Measurements from ENCODE around the gene NAP1L4.

NAP1L4 gene

DNA sequence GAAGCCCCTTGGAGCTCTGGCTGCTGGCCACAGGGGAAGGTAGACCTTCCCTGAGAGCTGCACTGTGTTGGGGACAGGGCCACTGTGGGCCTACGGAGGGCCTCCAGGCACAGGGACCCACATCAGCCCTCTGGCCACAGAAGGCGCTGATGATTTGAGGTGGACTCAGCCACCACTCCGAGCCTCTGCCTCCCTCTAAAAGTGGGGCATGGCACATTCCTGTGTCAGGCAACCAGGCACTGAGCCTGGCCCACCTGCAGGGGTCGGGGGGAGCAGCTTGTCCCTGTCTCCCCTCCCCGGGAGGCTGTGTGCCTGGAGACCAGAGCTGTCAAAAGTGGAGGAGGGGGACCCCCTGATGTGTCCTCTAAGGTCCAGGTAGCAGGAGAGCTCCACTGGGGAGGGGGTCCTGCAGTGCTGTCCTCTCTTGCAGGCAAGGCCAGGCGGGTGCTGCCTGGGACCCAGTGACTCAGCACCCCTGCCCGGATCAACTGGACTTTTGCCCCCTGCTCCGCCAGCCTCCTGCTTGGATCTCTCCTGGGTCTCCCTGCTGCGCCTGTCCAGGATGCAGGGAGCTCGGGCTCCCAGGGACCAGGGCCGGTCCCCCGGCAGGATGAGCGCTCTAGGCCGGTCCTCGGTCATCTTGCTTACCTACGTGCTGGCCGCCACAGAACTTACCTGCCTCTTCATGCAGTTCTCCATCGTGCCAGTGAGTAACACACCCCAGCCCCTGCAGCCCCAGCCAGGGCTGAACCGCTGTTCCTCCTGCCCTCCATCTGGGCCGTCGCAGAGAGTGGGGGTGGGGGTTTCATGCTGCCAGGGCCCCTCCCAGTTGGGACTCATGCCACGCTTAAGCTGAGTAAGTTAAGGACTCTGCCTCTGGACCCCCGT, 89.1 kb downstream of the NAP1L4 start:
- DNase-seq = no peak

GRCh38 chr11:2901854-2902783, 90.0 kb downstream of the NAP1L4 start:
- DNase-seq = peak; percentile 91 to 92

- no peak for DNase-seq
Observed at GRCh38 chr11:2901196-2901796, 90.8 kb downstream of the NAP1L4 start.

DNA sequence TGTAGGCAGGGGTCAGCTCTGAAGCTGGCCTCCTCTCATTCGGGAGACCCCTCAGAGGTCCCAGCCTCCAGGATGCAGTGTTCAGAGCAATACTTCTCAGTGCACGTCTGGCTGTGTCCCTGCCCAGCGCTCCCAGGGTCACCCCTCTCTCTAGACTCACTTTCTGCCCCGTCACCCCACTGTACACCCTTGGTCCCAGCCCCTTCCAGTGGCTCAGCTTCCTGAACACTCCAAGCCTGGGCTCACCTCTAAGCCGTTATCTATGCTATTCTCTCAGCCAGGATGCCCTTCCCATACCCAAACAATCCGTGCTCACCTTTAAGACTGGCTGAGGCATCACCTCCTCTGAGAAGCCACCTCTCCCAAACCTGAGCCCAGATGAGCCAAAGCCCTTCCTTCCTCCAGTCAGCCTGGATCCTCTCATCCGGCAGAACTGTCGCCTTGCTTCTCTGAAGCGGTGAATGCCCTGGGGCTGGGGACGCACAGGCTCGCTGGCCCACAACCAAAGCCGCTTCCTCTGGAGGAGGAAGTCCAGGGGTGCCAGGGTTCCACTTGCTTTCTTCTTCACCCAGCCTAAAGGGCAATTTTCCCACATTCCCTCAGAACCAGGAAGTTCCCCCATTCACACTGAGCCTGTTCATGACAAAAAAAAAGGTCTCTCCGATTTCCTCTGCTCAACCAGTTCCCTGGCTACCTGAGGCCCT, 92.9 kb downstream of the NAP1L4 start:
- no peak for DNase-seq

DNA sequence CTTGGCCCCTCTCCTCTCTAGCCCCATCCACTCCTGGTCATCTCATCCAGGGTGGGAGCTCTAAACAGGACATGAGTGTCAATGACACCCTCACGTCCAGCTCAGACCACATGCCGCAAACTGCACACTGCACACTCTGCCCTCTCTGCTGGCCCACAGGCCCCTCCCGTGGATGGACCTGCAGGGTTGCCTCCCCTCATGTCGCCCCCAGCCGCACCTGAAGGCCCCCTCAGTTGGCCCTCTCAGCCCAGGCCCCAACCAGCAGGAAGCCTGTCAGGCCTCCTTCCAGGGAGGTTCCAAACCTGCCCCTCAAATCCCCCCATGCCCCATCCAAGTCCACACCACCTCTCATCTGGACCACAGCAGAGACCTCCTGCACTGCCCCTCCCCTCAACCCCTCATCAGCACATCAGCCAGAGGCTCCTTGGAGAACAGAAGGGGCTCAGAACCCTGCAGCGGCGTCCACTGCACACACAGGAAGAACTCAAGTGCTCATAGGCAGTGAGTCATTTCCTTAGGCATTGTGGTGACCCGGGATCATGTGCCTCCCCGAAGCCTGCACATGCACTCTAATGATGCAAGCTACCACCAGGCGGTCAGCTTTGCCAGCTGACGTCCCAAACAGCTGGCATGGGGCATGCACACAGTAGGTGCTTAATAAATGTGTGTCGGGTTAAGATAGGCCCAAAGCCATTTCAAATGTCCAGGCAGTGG, 93.6 kb downstream of the NAP1L4 start:
- peak in 1 of 2 donors; percentile 43 for DNase-seq

GRCh38 chr11:2897048-2897447, 95.1 kb downstream of the NAP1L4 start:
- no peak for DNase-seq

DNA sequence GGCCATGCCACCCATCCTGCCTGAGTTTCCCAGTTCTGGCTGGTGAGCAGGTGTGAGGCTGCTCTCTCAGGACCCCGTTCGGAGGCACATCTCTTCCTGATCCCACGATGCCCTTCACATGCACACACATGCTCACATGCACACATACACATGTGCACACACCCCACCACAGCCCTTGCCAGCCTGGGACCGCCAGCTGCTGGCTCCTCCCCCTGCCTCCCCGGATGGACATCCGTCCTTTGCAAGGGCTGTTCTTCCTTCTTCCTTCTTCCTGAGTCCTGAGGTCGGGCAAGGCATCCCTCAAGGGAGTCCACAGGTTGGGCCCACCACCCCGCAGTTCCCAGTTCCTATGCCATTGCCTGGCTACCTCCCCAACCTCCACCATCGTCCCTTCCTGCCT, 96.1 kb downstream of the NAP1L4 start:
- no peak for DNase-seq
